GM12878 (cell line): Measurements from ENCODE around the gene AP4S1.

ENCODE experiments used
- EZH2 ChIP-seq: IDR thresholded peaks from 2 replicates; pipeline ENCODE4 v1.6.1; 2012; ENCODE audit warnings: low read depth, mild to moderate bottlenecking, control low read depth, inconsistent platforms, low read length, borderline replicate concordance; ENCODE audit not compliant: control insufficient read depth
- FOS ChIP-seq: IDR thresholded peaks from 3 replicates; pipeline ENCODE4 v1.6.1; 2011; ENCODE audit warnings: borderline replicate concordance; ENCODE audit not compliant: insufficient read length; ENCODE audit errors: extremely low read depth
- IRF3 ChIP-seq: fragments of 450-650 bp; IDR thresholded peaks from 2 replicates; pipeline ENCODE4 v1.6.1; 2014; ENCODE audit warnings: mild to moderate bottlenecking
- POLR2AphosphoS2 ChIP-seq: IDR thresholded peaks from 2 replicates; pipeline ENCODE4 v1.6.1; 2011; ENCODE audit warnings: low read depth, mild to moderate bottlenecking, low read length, improper control_type of control experiment, moderate library complexity
- RAD21 ChIP-seq: IDR thresholded peaks from 2 replicates; pipeline ENCODE4 v1.6.1; 2011; ENCODE audit warnings: mild to moderate bottlenecking, low read depth, low read length, moderate library complexity; ENCODE audit not compliant: insufficient read depth
- ZNF274 ChIP-seq: IDR thresholded peaks from one replicate; pipeline ENCODE4 v1.8.0; 2011; ENCODE audit not compliant: insufficient read length, insufficient read depth

- TF ChIP-seq FOS (no peak), IRF3 (no peak), POLR2AphosphoS2 (no peak), RAD21 (no peak), ZNF274 (no peak), EZH2 (no peak)
These were observed 24.7 kb upstream of the AP4S1 start for GRCh38 chr14:31000629-31001338.
